Right lobe of liver (tissue), 4 donors: ENCODE measurements around the gene ALKBH3.

Source experiments
- CTCF ChIP-seq, 4 donors: fragments of 200-600 bp in 3 of 4; fragments of 450-650 bp in 1 of 4; IDR thresholded peaks; one replicate each; pipeline versions ENCODE4 v1.5.1 to v1.8.0; 2016 to 2022; ENCODE audit warnings: antibody characterized with exemption in 4 of 4, mild to moderate bottlenecking in 2 of 4
- POLR2A ChIP-seq: fragments of 450-650 bp; IDR thresholded peaks from one replicate; pipeline ENCODE4 v1.6.1; 2017; ENCODE audit warnings: antibody characterized with exemption, mild to moderate bottlenecking
- donor health status: DM: no; HTN: no; CAD: no.
- donor health status: DM: no; HTN: no; CAD: no.
- donor health status: DM: no; HTN: yes; CAD: no.

GRCh38 chr11:43903078-43903477, 22.4 kb downstream of the ALKBH3 start:
- TF ChIP-seq CTCF (IDR thresholded peaks at IDR 0.05) (no peak), POLR2A (no peak)
